Activated naive CD8-positive, alpha-beta T cell treated with anti-CD3 and anti-CD28 coated beads, Interleukin-2, amount 50 U/mL, for 16 hours (primary cell): ENCODE measurements around the gene CACNA1G.

Experiments used
- DNase-seq: peaks from one replicate; pipeline ENCODE4 v3.0.0-alpha.2; 2020; ENCODE audit warnings: low read depth, low spot score

CACNA1G gene

DNA sequence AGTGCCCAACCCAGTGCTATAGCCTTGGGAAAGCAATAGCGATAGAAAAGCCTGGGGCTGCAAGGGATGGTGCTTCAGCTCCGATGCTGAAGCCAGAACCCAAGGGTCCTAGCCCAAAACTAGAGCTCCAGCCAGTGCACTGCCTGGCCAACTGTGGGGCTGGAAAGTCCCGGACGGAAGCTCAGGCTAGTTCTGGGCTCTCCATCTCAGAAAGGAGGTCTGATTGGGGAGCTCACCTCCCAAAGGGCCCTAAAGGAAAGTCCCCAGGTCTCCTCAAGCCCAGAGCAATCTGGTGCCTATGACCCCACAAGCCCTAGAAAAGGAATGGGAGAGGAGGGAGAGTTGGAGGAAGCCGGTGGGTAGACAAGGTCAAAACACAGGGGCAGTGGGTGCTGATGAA lies 72.1 kb downstream of the CACNA1G start:
- DNase-seq = no peak

DNA sequence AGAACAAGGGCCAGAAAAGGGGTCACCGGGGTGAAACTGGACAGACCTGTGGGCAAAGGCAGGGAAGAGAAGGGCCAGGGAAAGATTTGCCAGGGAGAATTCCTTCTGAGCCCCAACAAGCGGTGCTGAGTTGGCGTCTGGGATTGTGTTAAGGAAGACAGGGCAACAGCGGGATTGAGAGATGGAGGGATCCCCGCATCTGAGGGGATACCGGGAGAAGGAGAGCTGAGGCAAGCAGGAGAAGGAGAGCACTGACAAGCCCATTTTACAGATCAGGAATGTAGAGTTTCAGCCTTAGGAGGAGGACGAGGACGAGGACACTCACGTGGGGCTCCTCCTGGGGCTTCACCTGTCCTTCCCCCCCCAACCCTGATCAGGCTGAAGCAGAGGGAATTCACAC lies 73.2 kb downstream of the CACNA1G start:
- DNase-seq = no peak

DNA sequence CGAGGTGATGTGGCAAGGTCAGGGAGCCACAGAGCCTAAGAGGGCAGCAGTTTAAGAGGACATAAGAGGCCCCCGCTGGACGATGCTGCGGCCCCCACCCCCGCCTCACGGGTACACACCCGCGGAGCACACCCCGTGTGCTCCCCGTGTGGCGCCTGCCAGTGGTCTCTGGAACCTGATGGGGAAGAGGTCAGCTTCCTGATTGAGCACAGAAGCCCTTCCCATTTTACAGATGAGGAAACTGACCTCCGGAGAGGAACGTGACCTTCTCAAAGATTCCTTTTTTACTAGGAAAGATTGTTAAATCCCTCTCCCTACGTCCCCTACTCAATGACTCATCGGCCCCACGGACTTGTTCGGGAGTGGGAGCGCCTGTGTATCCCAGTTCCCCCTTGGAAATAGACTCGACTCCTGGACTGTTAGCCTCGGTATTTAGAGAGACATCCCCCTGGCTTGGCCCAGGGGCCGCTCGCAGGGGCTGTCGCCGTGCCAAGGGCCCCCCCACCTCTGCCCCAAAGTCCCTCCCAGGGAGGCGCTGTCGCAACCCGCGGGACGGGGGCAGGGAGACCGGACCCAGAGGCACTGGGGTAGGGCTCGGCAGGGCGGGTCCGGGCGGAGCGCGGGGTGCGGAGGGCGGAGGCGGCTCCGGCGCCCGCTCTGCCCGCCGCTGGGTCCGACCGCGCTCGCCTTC lies 73.9 kb downstream of the CACNA1G start, which contains the start of gene ABCC3:
Gene ABCC3, plus strand, starts transcription at position 658 of the 691 bp plus-strand sequence. CDS start 56 bp downstream, outside the sequence.
- DNase-seq = no peak

DNA sequence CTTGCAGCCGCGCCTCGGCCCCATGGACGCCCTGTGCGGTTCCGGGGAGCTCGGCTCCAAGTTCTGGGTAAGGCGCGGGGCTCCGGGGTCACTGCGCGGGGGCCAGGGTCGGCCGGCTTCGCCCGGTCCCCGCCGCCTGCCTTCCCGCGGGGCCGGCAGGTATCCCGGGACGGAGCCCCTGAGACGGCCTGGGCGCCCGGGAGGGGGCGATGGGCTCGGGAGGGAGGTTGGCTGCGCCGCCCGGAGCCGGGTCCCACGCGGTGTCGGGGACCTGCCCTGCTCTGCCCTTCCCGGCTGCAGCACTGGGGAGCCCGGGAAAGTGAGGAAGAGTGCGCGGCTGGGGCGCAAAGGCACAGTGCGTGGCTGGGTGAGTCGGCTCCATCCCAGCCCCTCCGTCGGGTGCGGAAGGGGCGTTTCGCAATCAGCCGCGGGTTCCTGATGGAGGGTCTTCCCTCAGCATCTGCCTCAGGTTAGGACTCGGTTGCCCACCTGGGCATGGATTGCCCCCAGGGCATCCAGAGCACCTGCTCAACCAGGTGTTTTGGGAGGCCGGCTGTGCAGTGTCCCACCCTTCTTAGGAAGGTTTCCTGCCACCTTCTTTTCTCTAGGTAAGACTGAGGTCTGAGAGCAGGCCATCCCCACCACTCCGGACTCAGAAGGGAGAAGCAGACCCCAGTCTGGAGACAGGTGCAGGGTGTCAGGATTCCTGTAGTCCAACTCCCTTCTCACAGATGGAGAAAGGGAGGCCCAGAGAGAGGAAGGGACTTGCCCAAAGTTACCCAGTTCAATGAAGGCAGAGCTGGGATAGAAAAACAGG lies 74.6 kb downstream of the CACNA1G start:
- DNase-seq = no peak

DNA sequence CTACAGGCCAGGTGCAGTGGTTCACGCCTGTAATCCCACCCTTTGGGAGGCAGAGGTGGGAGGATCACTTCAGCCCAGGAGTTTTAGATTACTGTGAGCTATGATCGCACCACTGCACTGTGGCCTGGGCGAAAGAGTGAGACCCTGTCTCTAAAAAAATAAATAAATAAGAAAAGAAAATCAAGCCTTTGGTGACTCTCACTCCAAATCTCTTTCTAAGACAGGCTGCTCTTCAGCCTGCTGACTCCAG lies 75.1 kb downstream of the CACNA1G start:
- DNase-seq = no peak

DNA sequence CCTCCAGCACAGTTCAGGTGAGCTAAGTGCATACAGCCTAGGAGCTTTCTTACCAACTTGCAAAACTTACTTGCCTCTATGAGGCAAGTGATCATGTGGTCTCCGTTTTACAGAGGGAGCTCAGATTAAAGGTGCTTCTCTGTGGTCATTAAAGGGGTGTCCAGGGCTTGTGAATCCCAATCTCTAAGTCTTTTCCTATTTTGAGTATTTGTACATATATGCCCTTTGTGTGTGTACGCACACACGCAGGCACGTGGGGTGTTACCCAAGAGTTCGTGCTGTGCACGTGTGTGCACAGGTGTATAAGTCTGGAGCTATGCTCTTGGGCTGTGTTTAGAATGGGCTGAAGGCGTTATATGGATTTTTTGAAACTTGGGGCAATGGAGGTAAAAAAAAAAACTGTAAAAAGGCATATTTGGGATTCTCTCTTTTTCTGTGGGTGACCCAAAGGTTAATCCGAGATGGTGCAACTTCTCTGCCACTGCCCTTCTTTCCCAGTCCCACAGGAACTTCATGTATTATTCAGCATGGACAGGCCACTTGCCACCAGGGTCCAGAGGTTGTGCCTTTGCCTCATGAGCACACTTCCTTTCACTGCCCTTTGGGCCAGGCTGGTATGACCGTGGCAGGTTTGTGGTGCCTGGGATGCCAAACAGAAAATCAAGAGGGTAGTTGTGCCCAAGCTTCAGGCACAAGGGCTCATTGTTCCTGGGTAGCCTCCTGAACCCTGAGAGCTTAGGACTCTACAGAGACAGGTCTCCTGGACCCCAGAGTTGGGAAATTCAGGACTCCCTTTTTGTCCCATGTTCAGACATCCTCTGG lies 75.7 kb downstream of the CACNA1G start:
- no peak for DNase-seq

DNA sequence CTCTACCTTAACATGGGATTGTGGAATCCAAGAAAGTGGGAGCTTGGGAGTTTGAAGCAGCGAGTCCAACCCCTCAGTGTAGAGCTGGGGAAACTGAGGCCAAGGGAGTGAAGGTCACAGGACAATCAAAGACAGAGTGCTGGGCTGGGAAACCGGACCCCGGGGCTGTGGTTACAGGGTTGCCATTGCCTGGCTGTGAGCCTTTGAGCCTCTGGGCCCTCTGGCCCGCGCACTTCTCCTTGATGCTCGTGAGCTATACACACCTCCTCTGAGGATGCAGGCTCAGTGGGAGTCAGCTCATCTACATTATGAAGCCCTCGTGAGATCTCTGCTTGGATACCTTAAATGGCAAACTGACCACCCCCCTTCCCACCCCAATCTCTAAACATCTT lies 76.3 kb downstream of the CACNA1G start:
- no peak for DNase-seq

DNA sequence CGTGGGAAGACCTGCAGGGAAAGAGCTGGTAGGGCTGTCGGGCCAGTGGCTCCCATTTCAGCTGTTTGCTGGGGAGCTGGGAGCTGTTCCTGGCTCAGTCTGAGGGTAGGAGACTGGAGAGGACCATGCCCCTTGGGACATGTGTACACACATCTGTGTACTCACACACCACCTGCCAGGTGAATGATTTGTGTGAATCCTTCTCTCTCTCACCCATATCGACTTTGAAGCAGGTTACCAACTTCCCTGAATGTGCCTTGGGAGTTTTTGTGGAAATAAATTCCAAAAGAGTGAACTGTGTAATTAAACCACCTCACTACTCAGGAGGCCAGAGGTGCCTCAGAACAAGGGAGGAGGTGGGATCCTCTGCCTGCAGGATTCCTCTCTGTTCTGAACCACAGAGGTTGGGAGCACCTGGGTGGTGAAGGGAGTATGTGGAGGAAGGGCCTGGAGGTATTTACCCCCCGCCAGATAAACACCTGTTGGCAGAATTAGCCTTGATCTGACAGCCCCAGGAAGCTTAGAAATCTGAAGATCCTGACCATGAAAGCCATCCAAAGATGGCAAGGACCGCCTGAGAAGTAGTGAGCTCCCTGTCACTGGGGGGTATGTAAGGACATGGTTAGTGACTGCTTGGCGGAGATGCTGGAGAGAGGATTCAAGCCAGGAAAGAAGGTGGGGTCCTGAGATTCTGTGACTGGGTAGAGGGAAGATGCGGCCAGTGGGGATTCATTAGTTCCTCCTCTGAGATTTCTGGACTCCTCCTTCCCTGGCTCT lies 77.5 kb downstream of the CACNA1G start:
- DNase-seq = no peak

DNA sequence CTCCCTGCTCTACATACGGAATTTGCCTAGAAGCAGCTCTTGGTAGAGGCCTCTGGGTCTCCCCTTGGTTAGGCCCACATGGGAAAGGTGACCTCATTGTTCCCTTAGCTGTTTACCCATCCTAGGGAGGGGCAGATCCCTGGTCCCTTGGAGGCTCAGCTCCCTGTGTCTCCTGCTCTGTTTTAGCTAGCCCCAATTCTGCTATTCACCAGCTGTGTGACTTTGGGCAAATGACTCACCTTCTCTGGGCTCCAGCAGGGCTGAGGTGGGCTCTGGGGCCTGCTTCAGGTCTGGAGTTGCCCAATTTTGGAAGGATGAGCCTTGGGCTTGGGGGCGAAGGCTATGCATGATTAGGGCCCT lies 78.1 kb downstream of the CACNA1G start:
- no peak for DNase-seq

DNA sequence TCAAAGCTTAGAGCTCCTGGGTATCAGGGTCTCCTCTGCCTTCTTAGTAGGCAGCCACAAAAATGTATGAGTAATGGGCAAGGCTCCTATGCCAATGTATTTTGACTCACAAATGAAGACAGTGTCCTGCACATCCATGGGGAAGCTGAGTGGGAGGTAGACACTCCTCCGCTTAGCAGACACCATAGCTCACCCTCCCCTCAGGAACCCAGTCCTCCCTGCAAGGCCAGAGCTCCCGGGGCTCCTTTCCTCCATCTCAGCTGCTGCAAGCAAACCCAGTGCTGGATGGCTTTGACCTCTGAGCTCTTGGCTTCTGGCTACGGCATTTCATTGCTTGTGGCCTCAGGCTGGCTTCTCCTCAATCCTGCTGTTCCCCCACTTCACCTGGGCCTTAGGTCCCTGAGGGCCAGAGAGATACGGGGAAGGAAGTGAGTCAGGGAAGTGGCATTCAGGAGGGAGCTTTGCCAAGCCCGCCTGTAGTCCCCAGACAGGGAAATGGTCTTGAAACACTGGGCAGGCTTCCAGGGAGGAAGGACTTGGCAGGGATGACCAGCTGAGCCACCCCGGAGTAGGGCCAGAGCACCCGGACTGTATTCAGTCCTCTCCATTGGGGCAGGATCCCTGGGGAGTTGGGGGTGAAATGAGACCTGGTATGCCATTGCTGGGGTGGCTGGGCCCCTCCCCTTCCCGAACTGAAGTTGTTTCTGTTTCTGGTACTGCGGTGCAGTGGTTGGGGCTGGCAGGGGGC lies 78.6 kb downstream of the CACNA1G start:
- DNase-seq = no peak

DNA sequence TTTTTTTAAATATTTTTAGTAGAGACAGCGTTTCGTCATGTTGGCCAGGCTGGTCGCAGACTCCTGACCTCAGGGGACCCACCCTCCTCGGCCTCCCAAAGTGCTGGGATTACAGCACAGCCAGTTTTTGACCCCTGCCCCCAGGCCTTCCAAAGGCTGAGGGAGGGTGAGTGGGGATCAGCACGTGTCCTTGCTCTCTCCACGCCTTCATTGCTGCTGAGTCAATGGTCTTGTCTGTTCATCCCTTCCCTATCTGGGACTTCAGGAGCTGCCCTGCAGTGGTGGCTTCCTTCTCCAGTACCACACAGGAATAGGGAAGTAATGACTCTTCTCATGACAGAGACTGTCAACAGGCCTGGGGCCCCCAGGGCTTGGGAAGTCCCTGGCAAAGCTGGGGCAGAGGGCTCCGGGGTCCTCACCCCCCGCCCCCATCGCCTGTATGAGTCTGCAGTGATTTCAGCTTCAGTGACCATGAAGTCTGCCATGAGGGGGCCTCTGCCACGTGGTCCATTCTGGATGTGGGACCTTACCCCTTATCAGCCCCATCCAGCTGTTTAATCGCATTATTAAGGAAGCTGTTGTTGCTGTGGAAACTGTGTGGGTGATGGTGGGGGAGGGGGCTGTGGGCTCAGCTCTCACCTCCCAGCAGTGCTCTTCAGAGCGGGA lies 80.3 kb downstream of the CACNA1G start:
- no peak for DNase-seq

DNA sequence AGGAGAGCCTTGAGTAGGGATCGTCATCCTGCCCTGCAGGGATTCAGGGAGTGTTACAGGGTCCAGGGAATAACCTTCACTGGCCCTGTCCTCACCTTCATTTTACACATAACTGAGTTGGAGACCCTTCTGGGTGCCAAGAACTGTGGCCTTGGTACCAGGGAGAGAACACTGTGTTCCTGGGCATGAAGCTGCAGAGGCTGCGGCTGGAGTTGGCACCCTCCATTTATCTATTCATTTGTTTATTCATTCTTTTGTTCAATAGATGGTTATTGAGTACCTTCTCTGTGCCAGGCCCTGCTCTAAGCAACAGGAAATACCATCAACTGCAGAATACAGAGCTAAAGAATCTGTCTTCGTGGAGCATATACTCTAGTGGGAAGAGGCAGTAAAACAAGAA lies 80.8 kb downstream of the CACNA1G start:
- no peak for DNase-seq

DNA sequence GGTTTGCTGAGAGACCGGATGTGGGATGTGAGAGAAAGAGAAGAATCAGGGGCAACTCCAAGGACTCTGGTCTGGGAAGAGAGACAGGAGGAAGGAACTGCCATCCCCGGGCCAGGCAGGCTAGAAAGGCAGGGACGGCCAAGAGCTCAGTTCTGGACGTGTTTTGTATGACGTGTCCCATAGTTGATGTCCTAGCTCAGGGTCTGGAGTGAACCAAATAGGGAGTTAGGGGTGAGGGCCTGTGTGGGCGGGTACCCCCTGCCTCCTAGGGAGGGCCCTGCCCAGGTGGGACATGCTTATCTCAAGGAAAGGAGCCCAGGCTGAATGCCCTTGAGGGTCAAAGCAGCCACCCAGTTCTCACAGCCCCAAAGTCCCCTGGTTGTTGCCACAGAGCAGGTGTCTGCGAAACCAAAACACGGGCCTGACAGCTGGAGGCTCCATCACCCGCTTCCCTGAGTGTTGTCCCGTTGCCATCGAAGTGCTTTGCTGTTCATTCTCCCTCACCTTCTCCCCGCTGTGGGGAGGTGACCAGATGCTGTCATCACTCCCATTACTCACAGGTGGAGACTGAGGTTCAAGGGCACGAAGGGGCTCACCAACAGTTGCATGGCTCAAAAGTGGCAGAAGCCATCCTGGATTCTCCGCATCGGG lies 81.7 kb downstream of the CACNA1G start:
- no peak for DNase-seq

DNA sequence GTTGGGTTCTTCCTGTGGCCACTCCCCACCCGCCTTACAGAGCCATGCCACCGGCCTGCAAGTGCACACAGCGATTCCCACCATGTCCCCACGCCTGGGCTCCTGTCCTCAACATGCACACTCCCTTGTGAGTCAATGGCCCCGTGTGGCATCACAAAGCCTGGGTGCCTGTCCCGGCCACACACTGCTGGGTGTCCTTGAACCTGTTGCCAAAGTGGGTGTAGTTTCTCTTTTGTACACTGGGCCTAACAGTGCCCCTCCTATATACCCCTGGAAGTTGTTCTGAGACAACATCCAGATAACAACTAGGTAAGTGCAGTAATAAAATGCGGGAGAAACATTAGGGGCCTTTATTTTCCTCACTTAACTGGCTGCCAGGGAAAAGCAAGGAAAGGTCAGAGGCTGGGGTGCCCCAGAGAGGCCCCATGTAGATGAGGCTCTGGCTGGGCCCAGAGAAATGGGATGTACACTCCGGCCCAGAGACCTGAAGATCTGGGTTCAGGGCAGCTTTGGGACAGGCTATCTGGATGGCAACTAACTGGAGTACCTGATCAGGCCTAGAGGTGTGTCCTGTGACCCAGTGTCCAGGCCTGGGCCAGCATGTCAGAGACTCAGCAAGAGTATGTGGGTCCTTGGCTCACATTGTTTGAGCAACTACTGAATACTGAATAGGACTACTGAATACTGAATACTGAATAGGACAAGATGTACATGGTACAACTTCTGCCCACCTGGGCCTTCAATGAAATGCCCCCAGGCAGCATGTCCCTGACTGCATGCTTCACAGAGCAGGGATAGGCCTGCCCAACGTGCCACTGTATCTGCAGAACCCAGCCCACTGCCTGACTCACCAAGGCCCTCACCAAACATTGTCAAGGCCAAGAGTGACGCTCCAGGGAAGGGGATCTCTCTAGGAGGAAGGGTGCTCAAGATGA lies 82.5 kb downstream of the CACNA1G start:
- DNase-seq = no peak

DNA sequence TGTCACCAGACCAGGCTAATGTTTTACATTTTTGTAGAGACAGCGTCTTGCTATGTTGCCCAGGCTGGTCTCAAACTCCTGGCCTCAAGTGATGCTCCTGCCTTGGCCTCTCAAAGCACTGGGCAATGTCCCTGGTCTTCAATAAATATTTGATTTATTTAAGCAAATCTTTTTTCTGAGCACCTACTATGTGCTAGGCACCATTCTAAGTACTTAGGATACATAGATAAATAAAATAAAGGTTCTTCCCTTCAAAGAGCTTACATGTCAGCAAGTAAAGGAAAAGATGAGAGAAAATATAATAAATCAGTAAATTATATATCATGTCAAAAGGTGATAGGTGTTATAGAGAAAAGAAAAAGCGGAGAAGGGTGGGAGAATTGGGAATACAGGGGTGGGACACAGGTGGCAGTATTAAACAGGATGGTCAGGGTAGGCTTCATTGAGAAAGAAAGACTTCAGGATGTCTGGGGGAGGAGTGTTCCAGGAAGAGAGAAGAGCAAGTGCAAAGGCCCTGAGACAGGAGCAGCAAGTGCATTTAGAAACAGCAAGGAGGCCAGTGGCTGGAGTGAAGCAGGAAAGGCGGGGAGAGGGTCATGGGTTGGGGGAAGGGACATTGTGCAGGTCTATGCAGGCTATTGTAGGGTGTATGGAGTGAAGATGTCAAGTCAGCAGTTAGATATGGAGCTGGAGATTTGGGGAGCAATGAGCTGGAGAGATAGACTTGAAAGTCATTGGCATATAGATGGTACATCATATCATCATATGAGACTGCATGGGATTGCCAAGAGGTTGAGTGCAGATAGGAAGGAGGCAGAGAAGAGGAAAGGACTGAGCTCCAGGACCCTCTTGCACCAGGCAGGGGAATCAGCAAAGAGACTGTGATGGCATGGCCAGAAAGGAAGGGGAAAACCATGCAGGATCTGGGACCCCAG lies 85.5 kb downstream of the CACNA1G start:
- no peak for DNase-seq

DNA sequence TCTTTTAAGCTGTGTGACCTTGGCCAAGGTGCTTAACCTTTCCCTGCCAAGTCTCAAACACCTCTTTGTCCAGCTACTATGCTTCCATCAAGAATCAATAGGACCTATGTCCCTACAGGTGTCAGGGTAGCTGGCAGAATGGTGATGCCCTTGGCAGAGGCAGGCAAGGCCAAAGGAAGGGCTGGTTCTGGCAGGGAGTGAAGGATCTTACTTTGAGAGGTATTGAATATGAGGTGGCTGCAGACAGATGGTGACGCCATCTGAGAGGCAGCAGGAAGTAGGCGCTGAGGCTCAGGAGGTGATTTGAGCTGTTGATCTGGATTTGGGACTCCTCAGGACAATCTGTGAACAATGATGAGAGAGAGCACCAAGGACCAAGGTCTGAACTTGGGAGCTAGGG lies 86.7 kb downstream of the CACNA1G start:
- no peak for DNase-seq

DNA sequence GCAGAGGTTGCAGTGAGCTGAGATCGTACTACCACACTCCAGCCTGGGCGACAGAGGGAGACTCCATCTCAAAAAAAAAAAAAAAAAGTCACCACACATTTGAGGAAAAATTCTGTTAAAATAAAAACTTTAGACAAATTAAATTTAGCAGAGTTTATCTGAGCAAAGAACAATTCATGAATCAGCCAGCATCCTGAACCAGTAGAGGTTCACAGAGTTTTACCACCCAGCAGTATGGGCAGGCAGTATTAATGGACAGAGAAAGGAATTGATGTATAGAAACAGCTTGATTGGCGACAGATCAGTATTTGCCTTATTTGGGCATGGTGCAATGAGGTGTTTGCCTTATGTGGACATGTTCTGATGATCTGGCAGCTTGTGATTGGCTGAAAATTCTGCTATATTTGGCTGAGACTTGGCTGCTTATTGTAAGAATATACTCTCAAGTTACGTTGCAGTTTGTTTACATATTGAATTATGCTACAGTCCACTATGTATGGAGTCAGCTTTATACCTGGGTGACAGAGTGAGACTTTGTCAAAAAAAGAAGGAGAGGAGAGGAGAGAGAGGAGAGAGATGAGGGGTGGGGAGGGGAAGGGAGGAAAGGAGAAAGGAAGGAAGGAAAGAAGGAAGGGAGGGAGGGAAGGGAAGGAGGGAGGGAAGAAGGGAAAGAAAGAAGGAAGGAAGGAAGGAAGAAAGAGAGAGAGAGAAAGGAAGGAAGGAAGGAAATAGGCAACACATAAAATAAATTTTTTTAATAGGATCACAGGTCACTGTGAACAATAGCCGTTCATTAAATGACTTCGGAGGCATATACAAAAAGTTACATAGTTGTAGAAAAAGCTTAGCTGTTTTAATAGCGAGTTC lies 88.8 kb downstream of the CACNA1G start:
- no peak for DNase-seq
